ENCODE data around the gene VAT1L.

GRCh38 chr16:77812856-77813500, 24.6 kb downstream of the VAT1L start:
- TF ChIP-seq REST (IDR thresholded peaks at IDR 0.05; ENCODE audit: unreplicated experiment) = no peak
- no peak for TF ChIP-seq CTCF (conservative IDR thresholded peaks at IDR 0.05; ENCODE audit: low read depth in 2 of 2)
- TF ChIP-seq JUNB (IDR thresholded peaks at IDR 0.05; ENCODE audit: unreplicated experiment) = no peak

All from GM23338 (cell line).